ENCODE data around the gene HAGH. TPM values are rescaled to one million over a fixed set of nuclear protein-coding genes. Genes with fewer than 3 reads are reported as not detected.

Gene HAGH
- total RNA-seq, 4 donors from 2014 or later = 124 to 245 (median 175) TPM

DNA sequence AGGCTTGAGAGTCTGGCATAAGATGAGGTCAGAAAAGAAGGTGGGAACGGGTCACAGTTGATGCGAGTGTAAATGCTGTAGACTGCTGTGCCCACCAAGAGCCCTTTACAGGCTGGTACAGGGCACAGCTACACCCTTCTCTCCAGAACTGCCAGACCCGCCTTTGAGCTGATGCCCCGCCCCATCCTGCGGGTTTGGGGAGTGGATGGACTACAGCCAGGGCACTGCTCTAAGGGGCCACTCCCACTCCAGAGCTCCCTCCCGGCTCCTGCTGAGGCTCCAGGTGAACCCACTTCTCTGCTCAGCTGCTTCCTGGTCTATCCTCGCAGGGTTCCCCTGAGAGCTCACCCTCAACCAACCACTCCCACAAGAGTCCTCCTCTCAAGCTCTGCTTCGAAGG is 33.0 kb upstream of the HAGH start:
- ATAC-seq = no peak
- no peak overlapping the region for H3K4me3 ChIP-seq
- no peaks in the 10 kb centered on the region for H3K4me1 ChIP-seq
- H3K36me3 ChIP-seq = no peaks in the 10 kb centered on the region
- no peak overlapping the region for H3K27ac ChIP-seq
- no peaks in the 10 kb centered on the region for H3K9me3 ChIP-seq
- TF ChIP-seq CTCF (IDR thresholded peaks at IDR 0.05) (no peak), POLR2A (IDR thresholded peaks at IDR 0.05) (no peak), EP300 (IDR thresholded peaks at IDR 0.05) (no peak), POLR2AphosphoS5 (IDR thresholded peaks at IDR 0.05) (no peak)
- 17 to 20% methylated on average over 1 to 8 of the region's 8 CpGs for WGBS, 2 donors (ENCODE audit: low coverage in 1 of 2)
- H3K27me3 ChIP-seq = peaks cover 74% of the 10 kb centered on the region

DNA sequence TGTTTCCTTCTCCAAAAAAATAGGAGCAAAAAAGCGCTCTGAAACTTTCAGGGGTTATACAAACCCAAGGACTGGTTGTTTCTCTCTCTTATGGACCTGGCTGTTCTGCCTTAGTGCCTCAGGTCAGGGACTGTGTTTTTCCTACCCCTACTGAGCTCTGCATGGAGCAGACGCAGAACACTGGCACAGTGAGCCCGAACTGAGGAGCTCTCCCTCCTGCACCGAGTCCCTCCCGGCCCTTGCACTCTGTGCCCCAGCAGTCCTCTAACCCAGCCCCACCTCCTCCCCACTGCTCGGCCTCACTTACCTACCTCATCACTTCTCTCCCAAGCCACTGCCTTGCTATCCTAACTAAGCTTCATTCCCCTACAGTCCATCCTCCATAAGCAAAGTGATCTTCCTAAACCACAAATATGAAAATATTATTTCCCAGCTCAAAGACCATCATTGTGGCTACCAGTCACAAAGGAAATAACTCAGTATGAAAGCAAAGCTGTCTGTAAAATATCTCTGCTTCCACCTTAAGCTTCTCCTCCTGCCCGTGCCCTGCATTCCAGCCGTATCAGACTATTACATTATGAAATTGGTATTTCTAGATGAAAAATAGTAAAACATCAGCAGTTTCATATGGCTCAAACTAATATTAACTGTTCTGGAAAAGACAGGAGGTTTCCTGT is 31.7 kb upstream of the HAGH start:
- no peak for TF ChIP-seq EP300 (IDR thresholded peaks at IDR 0.05)
- TF ChIP-seq POLR2AphosphoS5 (IDR thresholded peaks at IDR 0.05) = no peak
- no peak for TF ChIP-seq CTCF (IDR thresholded peaks at IDR 0.05)
- no peak for TF ChIP-seq POLR2A (IDR thresholded peaks at IDR 0.05)
- no peak for ATAC-seq
- peaks cover 69% of the 10 kb centered on the region for H3K27me3 ChIP-seq
- no peak overlapping the region for H3K27ac ChIP-seq
- H3K9me3 ChIP-seq = no peaks in the 10 kb centered on the region
- H3K4me3 ChIP-seq = no peak overlapping the region
- H3K4me1 ChIP-seq = no peaks in the 10 kb centered on the region
- H3K36me3 ChIP-seq = no peaks in the 10 kb centered on the region
- WGBS, 2 donors (ENCODE audit: low coverage in 1 of 2) = 16 to 22% methylated on average over 8 of the region's 8 CpGs

GRCh38 chr16:1857433-1858097 is 30.9 kb upstream of the HAGH start:
- WGBS, 2 donors (ENCODE audit: low coverage in 1 of 2) = 22 to 33% methylated on average over 5 of the region's 5 CpGs
- no peaks in the 10 kb centered on the region for H3K9me3 ChIP-seq
- ATAC-seq = no peak

DNA sequence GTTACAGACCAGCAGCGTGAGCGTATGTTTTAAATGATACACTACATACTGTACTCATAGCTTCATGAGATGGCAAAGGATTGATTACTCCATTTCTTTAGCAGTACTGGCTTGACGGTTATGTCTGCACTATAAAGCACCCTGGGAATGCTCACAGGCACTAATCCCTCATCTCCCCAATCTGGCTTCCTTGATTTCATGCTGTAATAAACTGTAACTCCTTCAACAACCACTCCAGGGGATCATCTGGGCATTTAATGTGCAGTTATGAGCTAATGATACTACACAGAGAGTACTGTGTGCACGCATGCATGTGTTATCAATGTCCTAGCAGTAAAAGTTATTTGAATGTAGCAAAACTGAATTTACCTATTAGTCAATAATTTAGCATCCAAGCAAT is 25.2 kb upstream of the HAGH start:
- Histone ChIP-seq H3K4me3 (no peak overlapping the region), H3K27me3 (peaks cover 23% of the 10 kb centered on the region), H3K36me3 (no peaks in the 10 kb centered on the region), H3K27ac (no peak overlapping the region), H3K4me1 (no peaks in the 10 kb centered on the region), H3K9me3 (no peaks in the 10 kb centered on the region)
- WGBS, 2 donors (ENCODE audit: low coverage in 1 of 2) = 52 to 55% methylated on average over 4 of the region's 4 CpGs
- no peak for ATAC-seq
- TF ChIP-seq EP300 (IDR thresholded peaks at IDR 0.05) = no peak
- no peak for TF ChIP-seq POLR2A (IDR thresholded peaks at IDR 0.05)
- TF ChIP-seq CTCF (IDR thresholded peaks at IDR 0.05) = no peak
- TF ChIP-seq POLR2AphosphoS5 (IDR thresholded peaks at IDR 0.05) = no peak

More at GRCh38 chr16:1857433-1858097, 30.9 kb upstream of the HAGH start:
- TF ChIP-seq EP300 (IDR thresholded peaks at IDR 0.05) (no peak), CTCF (IDR thresholded peaks at IDR 0.05) (no peak), POLR2A (IDR thresholded peaks at IDR 0.05) (no peak), POLR2AphosphoS5 (IDR thresholded peaks at IDR 0.05) (no peak)
- Histone ChIP-seq H3K4me1 (no peaks in the 10 kb centered on the region), H3K27ac (no peak overlapping the region), H3K4me3 (no peak overlapping the region), H3K36me3 (no peaks in the 10 kb centered on the region), H3K27me3 (peaks cover 63% of the 10 kb centered on the region)

DNA sequence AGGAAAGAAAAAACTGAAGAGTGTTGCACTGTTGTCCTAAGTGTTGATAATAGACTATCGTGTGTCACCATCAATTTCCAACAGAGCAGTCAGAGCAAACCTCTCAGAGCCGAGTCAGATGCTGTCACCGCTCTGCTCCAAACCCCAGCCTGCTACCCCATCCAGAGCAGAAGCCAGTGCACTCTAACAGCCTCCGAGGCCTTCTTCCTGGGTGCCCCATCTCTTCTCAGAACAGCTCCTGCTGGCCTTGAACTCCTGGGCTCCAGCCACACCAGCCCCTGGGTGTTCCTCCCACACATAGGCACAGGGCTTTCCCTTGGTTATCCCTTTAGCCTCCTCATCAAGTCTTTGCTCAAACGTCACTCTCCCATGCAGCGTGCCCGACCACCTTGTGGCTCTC is 24.4 kb upstream of the HAGH start:
- no peaks in the 10 kb centered on the region for H3K36me3 ChIP-seq
- no peak overlapping the region for H3K27ac ChIP-seq
- no peak overlapping the region for H3K4me3 ChIP-seq
- peaks cover 23% of the 10 kb centered on the region for H3K27me3 ChIP-seq
- H3K9me3 ChIP-seq = no peaks in the 10 kb centered on the region
- no peaks in the 10 kb centered on the region for H3K4me1 ChIP-seq
- WGBS, 2 donors (ENCODE audit: low coverage in 1 of 2) = 66 to 73% methylated on average over 6 to 7 of the region's 7 CpGs
- ATAC-seq = no peak
- TF ChIP-seq POLR2AphosphoS5 (IDR thresholded peaks at IDR 0.05) = no peak
- no peak for TF ChIP-seq EP300 (IDR thresholded peaks at IDR 0.05)
- TF ChIP-seq CTCF (IDR thresholded peaks at IDR 0.05) = no peak
- no peak for TF ChIP-seq POLR2A (IDR thresholded peaks at IDR 0.05)
